IMR-90 (cell line): ENCODE measurements around the gene IER3. TPM values are rescaled to one million over a fixed set of nuclear protein-coding genes. Genes with fewer than 3 reads are reported as not detected.
"Not testable (repeated sequence)": the region's sequence is repeated elsewhere in the genome, so short reads cannot be mapped to it uniquely, and the experiment has no call there.

ENCODE experiments used
- ATAC-seq: fragments of 200-7000 bp; cut with Tn5 transposase; 2 replicates; pipeline ENCODE4 v1.9.1; 2020; ENCODE audit warnings: low read depth, mild to moderate bottlenecking, moderate library complexity
- BruUV-seq: library from RNA; stranded (reverse); fragments of 400-500 nt; replicated peaks from 2 replicates; lab custom pipeline; 2021; lab: Mats Ljungman, UMichigan
- CTCF ChIA-PET: fragments of 300-600 bp; formaldehyde crosslinking; extraction: SDS; loops from one replicate; lab custom pipeline; 2021; ENCODE audit warnings: antibody characterized with exemption; lab: Yijun Ruan, JAX
- POLR2A ChIA-PET: fragments of 300-600 bp; sonication (Branson Sonifier 250); formaldehyde crosslinking; loops from one replicate; lab custom pipeline; 2022; ENCODE audit warnings: antibody characterized with exemption; ENCODE audit not compliant: unreplicated experiment; lab: Charles Lee
- DNase-seq: peaks from one replicate; pipeline ENCODE4 v3.0.0; 2013
- H2AFZ ChIP-seq: replicated peaks from 2 replicates; pipeline ENCODE3; 2013; ENCODE audit warnings: low read length, mild to moderate bottlenecking; ENCODE audit not compliant: poor library complexity
- H2AK5ac ChIP-seq: 2 replicates; pipeline ENCODE4 v1.6.1; 2013; ENCODE audit warnings: low read depth, low read length, inconsistent platforms
- H2AK9ac ChIP-seq: replicated peaks from 2 replicates; pipeline ENCODE3; 2013; ENCODE audit warnings: mild to moderate bottlenecking, low read depth, low read length, moderate library complexity; ENCODE audit not compliant: poor library complexity
- H2BK120ac ChIP-seq: 2 replicates; pipeline ENCODE4 v1.6.1; 2013; ENCODE audit warnings: low read depth, low read length, inconsistent platforms
- H2BK15ac ChIP-seq: 3 replicates; pipeline ENCODE4 v1.6.1; 2013; ENCODE audit warnings: low read depth, low read length, inconsistent platforms
- H2BK20ac ChIP-seq: 2 replicates; pipeline ENCODE4 v1.6.1; 2013; ENCODE audit warnings: low read depth, mild to moderate bottlenecking, inconsistent platforms, low read length, moderate library complexity
- H2BK5ac ChIP-seq: 2 replicates; pipeline ENCODE4 v1.6.1; 2013; ENCODE audit warnings: mild to moderate bottlenecking, low read depth, low read length, inconsistent platforms; ENCODE audit not compliant: poor library complexity, severe bottlenecking
- H3K14ac ChIP-seq: replicated peaks from 2 replicates; pipeline ENCODE4 v1.6.1; 2013; ENCODE audit warnings: low read depth, low read length, inconsistent platforms
- H3K18ac ChIP-seq: 2 replicates; pipeline ENCODE4 v1.6.1; 2013; ENCODE audit warnings: low read depth, low read length, control low read depth
- H3K23ac ChIP-seq: 2 replicates; pipeline ENCODE4 v1.6.1; 2013; ENCODE audit warnings: low read depth, low read length, inconsistent platforms
- H3K27ac ChIP-seq: 2 replicates; pipeline ENCODE4 v1.5.1; 2013; ENCODE audit warnings: mild to moderate bottlenecking, control low read depth, low read length; ENCODE audit not compliant: insufficient read depth
- H3K27me3 ChIP-seq: 2 replicates; pipeline ENCODE4 v1.6.1; 2013; ENCODE audit warnings: low read length; ENCODE audit not compliant: control insufficient read depth, insufficient read depth
- H3K36me3 ChIP-seq: 2 replicates; pipeline ENCODE4 v1.6.1; 2013; ENCODE audit warnings: low read length, mixed read lengths; ENCODE audit not compliant: control insufficient read depth, insufficient read depth
- H3K4ac ChIP-seq: 2 replicates; pipeline ENCODE4 v1.6.1; 2013; ENCODE audit warnings: low read depth, low read length, inconsistent platforms
- H3K4me1 ChIP-seq: 2 replicates; pipeline ENCODE4 v1.6.1; 2013; ENCODE audit warnings: low read length, mixed read lengths; ENCODE audit not compliant: control insufficient read depth, insufficient read depth
- H3K4me2 ChIP-seq: 2 replicates; pipeline ENCODE4 v1.6.1; 2013; ENCODE audit warnings: low read depth, mild to moderate bottlenecking, control low read depth, low read length, moderate library complexity
- H3K4me3 ChIP-seq: 2 replicates; pipeline ENCODE4 v1.5.1; 2013; ENCODE audit warnings: low read depth, mild to moderate bottlenecking, control low read depth, low read length, moderate library complexity; ENCODE audit not compliant: insufficient read depth
- H3K56ac ChIP-seq: 2 replicates; pipeline ENCODE4 v1.6.1; 2013; ENCODE audit warnings: low read length, inconsistent platforms; ENCODE audit not compliant: insufficient read depth; ENCODE audit errors: extremely low read depth
- H3K79me1 ChIP-seq, 2 experiments: 2 replicates each; pipeline ENCODE4 v1.6.1; 2013; ENCODE audit warnings: low read length in 2 of 2, inconsistent platforms in 1 of 2, low read depth in 1 of 2
- H3K9ac ChIP-seq: 2 replicates; pipeline ENCODE4 v1.6.1; 2013; ENCODE audit warnings: low read depth, low read length, control low read depth
- H3K9me1 ChIP-seq: 2 replicates; pipeline ENCODE4 v1.6.1; 2013; ENCODE audit warnings: low read length, inconsistent platforms; ENCODE audit not compliant: insufficient read depth
- H3K9me3 ChIP-seq: 2 replicates; pipeline ENCODE4 v1.6.1; 2013; ENCODE audit warnings: low read length; ENCODE audit not compliant: control insufficient read depth, insufficient read depth
- H4K20me1 ChIP-seq: 2 replicates; pipeline ENCODE4 v1.6.1; 2013; ENCODE audit warnings: low read length, inconsistent platforms; ENCODE audit not compliant: insufficient read depth
- H4K5ac ChIP-seq: 2 replicates; pipeline ENCODE4 v1.6.1; 2013; ENCODE audit warnings: mild to moderate bottlenecking, low read depth, low read length, control low read depth
- H4K8ac ChIP-seq, 2 experiments: 2 replicates each; pipeline ENCODE4 v1.6.1; 2013; ENCODE audit warnings: low read depth in 2 of 2, low read length in 2 of 2, control low read depth in 1 of 2, inconsistent platforms in 1 of 2
- H4K91ac ChIP-seq: 2 replicates; pipeline ENCODE4 v1.6.1; 2013; ENCODE audit warnings: low read depth, low read length, inconsistent platforms; ENCODE audit not compliant: insufficient read depth
- CEBPB ChIP-seq: IDR thresholded peaks from 2 replicates; pipeline ENCODE4 v1.6.1; 2012; ENCODE audit warnings: low read depth, low read length, improper control_type of control experiment
- WGBS, 2 experiments: methylation state at CpG; one replicate each; pipeline versions ENCODE4 v1.1.5 to v1.1.7; 2013; ENCODE audit warnings: missing lambda C conversion rate in 2 of 2; ENCODE audit not compliant: insufficient read length in 1 of 2; ENCODE audit errors: extremely low coverage in 2 of 2; 5-methylcytosine and 5-hydroxymethylcytosine counted together
- dilution Hi-C: fragments of 300-500 bp; cut with HindIII; formaldehyde crosslinking; loops from one replicate; pipeline ENCODE4 v1.14.3; 2018; ENCODE audit warnings: low sequenced_read_pairs; ENCODE audit not compliant: unreplicated experiment
- in situ Hi-C: fragments of 300-500 bp; cut with MboI; formaldehyde crosslinking; loops from 3 replicates; pipeline ENCODE4 v1.14.3; 2019; ENCODE audit warnings: low sequenced_read_pairs, inconsistent platforms, mixed read lengths
- intact Hi-C: fragments of 100-400 bp; cut with micrococcal nuclease; formaldehyde crosslinking; loops from 2 replicates; pipeline ENCODE4 v1.10.0; 2022
- polyA plus RNA-seq, 3 experiments: library from polyadenylated mRNA; depleted of rRNA; stranded (reverse); fragments of >200 nt; gene quantifications; 2 replicates each; pipeline ENCODE4 v1.2.3, GENCODE V29; 2012; ENCODE audit warnings: low replicate concordance in 1 of 3
- total RNA-seq: library from RNA; depleted of rRNA; stranded (reverse); fragments of >200 nt; gene quantifications from 2 replicates; pipeline ENCODE4 v1.2.3, GENCODE V29; 2012

IER3 gene
- total and polyA plus RNA-seq, 2 of the 4 experiments (the other 2 are of a cell fraction) = 38.4 to 159 TPM

DNA sequence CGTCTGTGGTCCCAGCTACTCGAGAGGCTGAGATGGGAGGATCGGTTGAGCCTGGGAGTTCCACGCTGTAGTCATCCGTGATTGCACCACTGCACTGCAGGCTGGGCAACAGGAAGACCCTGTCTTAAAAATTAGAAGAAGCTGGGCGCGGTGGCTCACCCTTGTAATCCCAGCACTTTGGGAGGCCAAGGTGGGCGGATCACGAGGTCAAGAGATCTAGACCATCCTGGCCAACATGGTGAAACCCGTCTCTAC is 22.4 kb downstream of the IER3 start:
- H3K4me2 ChIP-seq = peak overlapping the region; percentile 88
- in situ Hi-C loops (loop anchor here (5.0 kb wide), 1 partner anchor 40 kb away; no protein-coding TSS in a partner anchor), intact Hi-C loops (loop anchor here (1.0 kb wide), 2 partner anchors 36 to 43 kb away; partner anchors contain the start of gene PPP1R18)
- H2AK5ac ChIP-seq = peak overlapping the region; percentile 89
- ATAC-seq, H2BK20ac ChIP-seq, H3K4me1 ChIP-seq, H4K5ac ChIP-seq, H3K9me3 ChIP-seq, BruUV-seq, dilution Hi-C loops, H4K91ac ChIP-seq, H3K27me3 ChIP-seq, H3K9me1 ChIP-seq, H3K18ac ChIP-seq, H2BK15ac ChIP-seq: not testable (repeated sequence)
- H3K23ac ChIP-seq = peak overlapping the region; percentile 92
- peak overlapping the region; percentile 36 to 67; a peak in 2 of 4 replicates for H4K8ac ChIP-seq
- ChIA-PET CTCF (interaction anchor here (1.2 to 1.7 kb wide), 3 partner anchors 42 to 98 kb away, joined by 3 to 12 read pairs (median 4); no protein-coding TSS in a partner anchor), POLR2A (interaction anchor here (0.6 to 1.9 kb wide), 6 partner anchors 31 to 49 kb away, joined by 3 to 7 read pairs (median 4); partner anchors contain the start of gene DHX16)
- H3K4me3 ChIP-seq = peak overlapping the region; percentile 92
- WGBS, 2 experiments = 0% methylated on average over 4 of the region's 10 CpGs; no CpG with 5 or more reads in 1 of the 2 experiments
- peak overlapping the region; percentile 17; the same call in 1 of the 2 replicates for H2BK120ac ChIP-seq
- DNase-seq = peak; percentile 46
- H2BK5ac ChIP-seq = peak overlapping the region; percentile 76
- H3K27ac ChIP-seq = peak overlapping the region; percentile 97
- H3K56ac ChIP-seq = peak overlapping the region; percentile 89; the same call in 1 of the 2 replicates
- peak overlapping the region; percentile 89 for H3K4ac ChIP-seq
- peak overlapping the region; percentile 95 for H3K9ac ChIP-seq
- H3K36me3 ChIP-seq = peaks cover 37% of the 10 kb centered on the region
- peaks cover 7 to 36% of the 10 kb centered on the region in 2 experiments; a peak in 3 of 4 replicates for H3K79me1 ChIP-seq
- H2AFZ ChIP-seq = peak overlapping the region; percentile 78
- H3K14ac ChIP-seq = peak overlapping the region; percentile 94
- H2AK9ac ChIP-seq = peak overlapping the region; percentile 98
- H4K20me1 ChIP-seq = peaks cover 53% of the 10 kb centered on the region
- TF ChIP-seq CEBPB = peak; percentile 61
